Prostate gland (tissue), 2 donors: Measurements from ENCODE around the gene ADK.

Experiments
- CTCF ChIP-seq, 4 experiments: fragments of 200-600 bp in 2 of 4; fragments of 450-650 bp in 2 of 4; sonication (generic) in 2 of 4; IDR thresholded peaks; 1 replicate in 3 of 4; 2 replicates in 1 of 4; pipeline ENCODE4 v1.5.1; 2016 to 2019; ENCODE audit warnings: antibody characterized with exemption in 4 of 4, mild to moderate bottlenecking in 2 of 4, moderate library complexity in 2 of 4
- POLR2AphosphoS5 ChIP-seq: sonication (generic); formaldehyde crosslinking; IDR thresholded peaks from one replicate; pipeline ENCODE4 v1.6.1; 2017; ENCODE audit warnings: antibody characterized with exemption

- TF ChIP-seq POLR2AphosphoS5 (no peak), CTCF (IDR thresholded peaks at IDR 0.05) (no peak)
These were observed 29.7 kb upstream of the ADK start for GRCh38 chr10:74121368-74121767.
